Progenitor cell of endocrine pancreas (in vitro differentiated cells): Measurements from ENCODE around the gene L3MBTL4. TPM values are rescaled to one million over a fixed set of nuclear protein-coding genes. Genes with fewer than 3 reads are reported as not detected.
"Not testable (repeated sequence)": the region's sequence is repeated elsewhere in the genome, so short reads cannot be mapped to it uniquely, and the experiment has no call there.

Source experiments
- DNase-seq: peaks from one replicate; pipeline ENCODE4 v3.0.0; 2021; ENCODE audit warnings: low spot score; ENCODE audit not compliant: unreplicated experiment
- H3K27ac Mint-ChIP-seq: 2 replicates; pipeline ENCODE4 v1.8.0; 2021; ENCODE audit warnings: mild to moderate bottlenecking, moderate library complexity, mixed read lengths
- H3K27me3 Mint-ChIP-seq: 2 replicates; pipeline ENCODE4 v1.8.0; 2021; ENCODE audit warnings: mixed read lengths
- H3K36me3 Mint-ChIP-seq: 2 replicates; pipeline ENCODE4 v1.8.0; 2022; ENCODE audit warnings: mixed read lengths; ENCODE audit not compliant: insufficient read depth
- H3K4me1 Mint-ChIP-seq: 2 replicates; pipeline ENCODE4 v1.8.0; 2021; ENCODE audit warnings: low read depth, mixed read lengths
- H3K4me3 Mint-ChIP-seq: 2 replicates; pipeline ENCODE4 v1.8.0; 2021; ENCODE audit warnings: low read depth, mild to moderate bottlenecking, moderate library complexity, mixed read lengths
- H3K9me3 Mint-ChIP-seq: 2 replicates; pipeline ENCODE4 v1.8.0; 2021; ENCODE audit warnings: low read depth, mixed read lengths
- CTCF ChIP-seq: fragments of 200-600 bp; sonication (generic); IDR thresholded peaks from one replicate; pipeline ENCODE4 v1.5.0; 2021; ENCODE audit warnings: antibody characterized with exemption, mild to moderate bottlenecking; ENCODE audit not compliant: unreplicated experiment
- total RNA-seq: library from RNA; stranded (reverse); gene quantifications from 2 replicates; pipeline ENCODE4 v1.2.1, GENCODE V29; 2021

The L3MBTL4 gene
- total RNA-seq, 1 donor from 2014 or later: 8.0 TPM

- no peak overlapping the region for H3K4me3 Mint-ChIP-seq
- no peaks in the 10 kb centered on the region for H3K4me1 Mint-ChIP-seq
- H3K9me3 Mint-ChIP-seq: no peaks in the 10 kb centered on the region
- DNase-seq: no peak
- H3K27me3 Mint-ChIP-seq: no peaks in the 10 kb centered on the region
- no peak for TF ChIP-seq CTCF
- H3K27ac Mint-ChIP-seq: no peak overlapping the region
- H3K36me3 Mint-ChIP-seq: no peaks in the 10 kb centered on the region
Observed at GRCh38 chr18:6397931-6398566, 16.7 kb downstream of the L3MBTL4 start.

GRCh38 chr18:6396847-6397246 is 17.9 kb downstream of the L3MBTL4 start:
- no peaks in the 10 kb centered on the region for H3K27me3 Mint-ChIP-seq
- H3K36me3 Mint-ChIP-seq: peaks cover 3% of the 10 kb centered on the region
- no peak for DNase-seq
- peaks cover 6% of the 10 kb centered on the region for H3K9me3 Mint-ChIP-seq
- H3K27ac Mint-ChIP-seq: no peak overlapping the region
- no peaks in the 10 kb centered on the region for H3K4me1 Mint-ChIP-seq
- no peak overlapping the region for H3K4me3 Mint-ChIP-seq
- TF ChIP-seq CTCF: no peak

GRCh38 chr18:6396276-6396675 is 18.4 kb downstream of the L3MBTL4 start:
- DNase-seq: no peak
- no peak overlapping the region for H3K4me3 Mint-ChIP-seq
- no peak overlapping the region for H3K27ac Mint-ChIP-seq
- H3K4me1 Mint-ChIP-seq: no peaks in the 10 kb centered on the region
- no peaks in the 10 kb centered on the region for H3K27me3 Mint-ChIP-seq
- no peak for TF ChIP-seq CTCF
- peaks cover 6% of the 10 kb centered on the region for H3K36me3 Mint-ChIP-seq
- peaks cover 12% of the 10 kb centered on the region for H3K9me3 Mint-ChIP-seq

GRCh38 chr18:6389005-6389404 is 25.7 kb downstream of the L3MBTL4 start:
- H3K27ac Mint-ChIP-seq: no peak overlapping the region

GRCh38 chr18:6382963-6383362 is 31.7 kb downstream of the L3MBTL4 start:
- peaks cover 16% of the 10 kb centered on the region for H3K9me3 Mint-ChIP-seq
- no peak for DNase-seq
- no peaks in the 10 kb centered on the region for H3K36me3 Mint-ChIP-seq
- H3K27ac Mint-ChIP-seq: peak overlapping the region; percentile 30
- no peak overlapping the region for H3K4me3 Mint-ChIP-seq
- peaks cover 5% of the 10 kb centered on the region for H3K4me1 Mint-ChIP-seq
- no peak for TF ChIP-seq CTCF
- no peaks in the 10 kb centered on the region for H3K27me3 Mint-ChIP-seq

More at GRCh38 chr18:6389005-6389404, 25.7 kb downstream of the L3MBTL4 start:
- Mint-ChIP-seq H3K4me1 (no peaks in the 10 kb centered on the region), H3K9me3 (peaks cover 27% of the 10 kb centered on the region), H3K27me3 (no peaks in the 10 kb centered on the region), H3K36me3 (peaks cover 12% of the 10 kb centered on the region), H3K4me3 (no peak overlapping the region)
- no peak for TF ChIP-seq CTCF
- no peak for DNase-seq

- not testable (repeated sequence) for H3K4me3 Mint-ChIP-seq, DNase-seq, H3K27me3 Mint-ChIP-seq, H3K4me1 Mint-ChIP-seq, H3K27ac Mint-ChIP-seq, H3K36me3 Mint-ChIP-seq
- peaks cover 18% of the 10 kb centered on the region for H3K9me3 Mint-ChIP-seq
Observed at GRCh38 chr18:6377473-6377872, 37.2 kb downstream of the L3MBTL4 start.
